GM12865 (cell line): ENCODE measurements around the gene XIRP2.

Source experiments
- DNase-seq: peaks from one replicate; pipeline ENCODE4 v3.0.0; 2010; ENCODE audit warnings: low read depth
- H3K4me3 ChIP-seq: 2 replicates; pipeline ENCODE4 v1.5.1; 2011; ENCODE audit warnings: mild to moderate bottlenecking, low read depth, low read length, control low read depth
- TF ChIP-seq, protein P1 (sequence below): IDR thresholded peaks from 2 replicates; pipeline ENCODE4 v1.5.1; 2011; ENCODE audit warnings: low read length, control low read depth, low read depth, inconsistent platforms; ENCODE audit not compliant: insufficient read depth; ENCODE audit errors: missing control alignments

The XIRP2 gene

DNA sequence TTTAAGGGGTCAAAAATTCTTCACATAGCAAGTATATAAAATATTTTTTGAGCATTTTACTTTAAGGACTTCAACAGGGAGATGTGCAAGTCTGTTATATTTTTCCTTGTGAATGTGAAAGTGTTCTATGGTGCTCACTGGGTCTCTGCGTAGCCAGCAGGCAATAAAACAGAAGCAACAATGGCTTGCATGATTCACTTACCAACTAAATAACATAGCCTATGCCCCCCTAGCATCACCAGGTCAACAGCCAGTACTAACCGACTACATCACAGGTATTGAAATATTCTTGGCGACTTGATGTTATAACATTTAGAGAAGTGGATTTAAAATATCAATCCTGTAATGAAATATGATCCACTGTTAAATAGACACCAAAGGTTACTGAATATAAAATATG lies 398.9 kb downstream of the XIRP2 start:
- no peak for DNase-seq
- TF ChIP-seq, protein P1, sequence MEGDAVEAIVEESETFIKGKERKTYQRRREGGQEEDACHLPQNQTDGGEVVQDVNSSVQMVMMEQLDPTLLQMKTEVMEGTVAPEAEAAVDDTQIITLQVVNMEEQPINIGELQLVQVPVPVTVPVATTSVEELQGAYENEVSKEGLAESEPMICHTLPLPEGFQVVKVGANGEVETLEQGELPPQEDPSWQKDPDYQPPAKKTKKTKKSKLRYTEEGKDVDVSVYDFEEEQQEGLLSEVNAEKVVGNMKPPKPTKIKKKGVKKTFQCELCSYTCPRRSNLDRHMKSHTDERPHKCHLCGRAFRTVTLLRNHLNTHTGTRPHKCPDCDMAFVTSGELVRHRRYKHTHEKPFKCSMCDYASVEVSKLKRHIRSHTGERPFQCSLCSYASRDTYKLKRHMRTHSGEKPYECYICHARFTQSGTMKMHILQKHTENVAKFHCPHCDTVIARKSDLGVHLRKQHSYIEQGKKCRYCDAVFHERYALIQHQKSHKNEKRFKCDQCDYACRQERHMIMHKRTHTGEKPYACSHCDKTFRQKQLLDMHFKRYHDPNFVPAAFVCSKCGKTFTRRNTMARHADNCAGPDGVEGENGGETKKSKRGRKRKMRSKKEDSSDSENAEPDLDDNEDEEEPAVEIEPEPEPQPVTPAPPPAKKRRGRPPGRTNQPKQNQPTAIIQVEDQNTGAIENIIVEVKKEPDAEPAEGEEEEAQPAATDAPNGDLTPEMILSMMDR: no peak
- no peak overlapping the region for H3K4me3 ChIP-seq

DNA sequence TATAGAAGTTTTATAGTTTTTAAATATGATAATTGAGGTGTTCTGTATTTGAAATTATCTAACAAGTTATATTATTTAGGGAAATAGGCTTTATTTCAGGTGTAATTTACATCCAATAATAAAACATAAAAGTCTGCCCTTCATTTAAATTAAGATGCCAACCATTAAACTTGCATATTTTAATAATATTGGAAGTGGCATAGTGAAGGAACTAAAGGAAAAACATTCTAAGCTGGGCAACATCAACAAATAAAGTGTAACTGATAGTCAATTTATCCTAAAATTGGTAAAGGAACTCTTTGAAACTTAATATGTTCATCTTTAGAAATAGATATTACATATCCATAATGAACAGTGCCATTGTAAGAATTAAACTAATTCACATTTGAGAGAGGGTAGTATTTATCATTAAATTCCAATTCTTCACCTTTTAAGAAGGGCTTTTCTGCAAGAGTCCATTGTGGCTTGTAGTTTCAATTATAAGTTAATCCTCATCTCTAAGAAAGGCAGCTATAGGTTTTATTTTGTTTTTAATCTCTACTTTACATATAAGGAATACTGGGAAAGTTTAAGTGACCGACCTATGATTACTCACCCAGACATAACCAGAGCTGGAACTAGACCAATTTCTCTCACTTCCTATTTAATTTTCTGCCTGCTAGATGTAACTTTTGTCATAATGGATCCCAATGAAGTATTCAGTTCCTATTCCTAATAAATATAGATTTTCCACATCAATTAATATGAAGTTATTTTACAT lies 401.6 kb downstream of the XIRP2 start:
- H3K4me3 ChIP-seq: no peak overlapping the region
- TF ChIP-seq, protein P1: no peak
- DNase-seq: no peak

DNA sequence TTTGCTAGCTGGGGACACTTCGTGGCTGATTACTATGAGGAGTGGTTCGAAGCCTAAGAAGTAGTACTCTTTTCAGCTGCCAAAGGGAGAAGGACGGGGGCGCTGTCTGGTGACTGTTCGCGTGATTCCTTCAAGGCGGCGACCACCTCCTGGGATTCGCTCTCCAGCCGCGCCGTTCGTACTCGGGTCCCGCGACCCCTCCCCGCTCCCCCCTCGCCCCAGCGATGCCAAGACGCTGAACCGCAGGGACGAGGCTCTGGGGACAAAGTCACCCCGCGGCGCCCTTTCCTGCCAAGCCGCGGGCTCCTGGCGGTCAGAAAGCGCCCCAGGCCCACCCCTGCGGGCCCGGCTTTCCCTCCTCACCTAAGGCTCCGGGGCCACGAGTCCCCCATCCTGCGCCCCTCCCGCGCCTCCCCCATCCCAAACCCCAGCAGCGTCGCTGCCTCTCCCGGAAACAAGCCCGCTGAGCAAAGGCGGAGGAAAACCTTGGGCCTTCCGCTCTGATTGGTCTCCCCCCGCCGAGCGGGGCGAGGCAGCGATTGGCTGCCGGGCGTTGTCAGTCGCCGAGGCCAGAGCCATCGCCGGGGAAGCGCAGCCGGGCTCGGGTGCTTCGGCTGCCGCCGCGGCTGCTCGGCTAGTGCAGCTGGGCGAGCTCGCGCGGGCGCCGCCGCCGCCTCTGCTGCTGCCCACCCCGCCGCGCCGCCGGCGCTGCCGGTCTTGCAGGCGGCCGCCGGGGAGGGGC lies 404.3 kb downstream of the XIRP2 start, which contains the start of gene B3GALT1:
Gene B3GALT1 (plus strand): TSS at position 572 of the 742 bp plus-strand sequence.
- H3K4me3 ChIP-seq: peak within 1 kb of the TSS; percentile 74
- TF ChIP-seq, protein P1: peak; percentile 28
- DNase-seq: peak; percentile 90

DNA sequence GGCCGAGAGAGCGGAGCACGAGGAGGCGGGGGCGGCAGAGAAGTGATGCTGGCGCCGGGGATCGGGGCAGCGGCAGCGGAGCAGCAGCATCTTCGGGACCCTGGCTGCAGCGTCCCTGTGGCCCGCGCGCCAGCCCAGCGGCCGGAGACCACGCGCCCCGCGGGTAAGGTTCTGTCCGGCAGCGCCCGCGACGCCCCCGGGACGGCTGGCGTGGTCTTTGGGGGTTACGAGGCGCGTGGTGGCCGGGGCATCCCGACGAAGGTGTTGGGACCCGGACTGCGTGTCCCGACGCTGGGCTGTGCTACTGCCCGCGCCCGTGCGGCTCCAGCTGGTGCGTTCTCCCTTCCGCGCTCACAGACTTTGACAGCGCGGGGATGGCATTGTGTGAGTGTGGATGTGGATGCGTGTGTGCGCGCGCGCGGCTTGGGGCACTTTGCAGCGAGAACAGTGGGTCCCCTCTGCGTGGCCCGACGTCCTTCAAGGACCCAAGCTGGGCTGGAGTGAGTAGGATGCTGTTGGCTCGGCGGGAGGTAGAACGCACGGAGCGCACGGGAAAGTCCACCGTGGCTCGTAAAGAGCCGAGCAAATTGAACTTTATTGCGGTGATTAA lies 405.0 kb downstream of the XIRP2 start:
- H3K4me3 ChIP-seq: peak overlapping the region; percentile 49
- DNase-seq: peak; percentile 8
- TF ChIP-seq, protein P1: no peak

DNA sequence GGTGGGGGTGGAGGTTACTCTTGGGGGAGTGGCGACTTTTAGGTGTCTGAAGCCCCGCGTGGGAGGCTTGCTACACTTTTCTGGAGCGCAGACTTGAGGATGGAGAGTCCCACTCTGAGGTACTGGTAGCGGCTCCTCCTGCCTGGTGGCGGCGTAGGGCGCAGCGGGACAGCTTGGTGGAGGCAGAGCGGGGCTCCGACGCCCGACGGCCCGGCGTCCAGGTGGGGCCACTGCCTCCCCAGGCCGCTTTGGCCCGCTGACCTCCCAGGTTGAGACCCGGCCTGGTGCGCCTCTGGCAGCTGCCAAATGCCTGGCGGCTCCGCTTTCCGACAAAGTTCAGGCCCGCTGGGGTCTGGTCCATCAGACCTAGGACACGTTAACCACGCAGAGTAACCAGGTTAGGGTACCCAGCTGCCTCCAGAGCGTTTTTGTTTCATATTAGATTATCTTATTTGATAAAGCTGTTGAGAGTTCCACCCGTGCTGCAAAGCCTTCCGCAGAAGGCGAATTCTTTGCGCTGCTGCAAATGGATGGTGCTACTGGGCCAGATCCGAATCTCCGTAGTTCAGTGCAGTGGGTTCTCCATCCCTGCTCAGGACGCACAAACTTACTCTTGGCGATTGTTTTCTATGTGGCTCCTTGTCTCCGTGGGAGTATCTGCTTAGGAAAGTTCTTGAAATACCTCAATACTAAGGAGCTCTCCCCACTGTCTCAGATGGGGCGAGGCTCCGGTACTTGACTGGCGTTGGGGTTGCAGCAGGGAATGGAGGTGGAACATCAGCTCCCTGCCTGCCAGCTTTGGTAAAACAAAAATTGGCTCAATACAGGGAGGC lies 405.9 kb downstream of the XIRP2 start:
- TF ChIP-seq, protein P1: no peak
- no peak for DNase-seq
- no peak overlapping the region for H3K4me3 ChIP-seq

DNA sequence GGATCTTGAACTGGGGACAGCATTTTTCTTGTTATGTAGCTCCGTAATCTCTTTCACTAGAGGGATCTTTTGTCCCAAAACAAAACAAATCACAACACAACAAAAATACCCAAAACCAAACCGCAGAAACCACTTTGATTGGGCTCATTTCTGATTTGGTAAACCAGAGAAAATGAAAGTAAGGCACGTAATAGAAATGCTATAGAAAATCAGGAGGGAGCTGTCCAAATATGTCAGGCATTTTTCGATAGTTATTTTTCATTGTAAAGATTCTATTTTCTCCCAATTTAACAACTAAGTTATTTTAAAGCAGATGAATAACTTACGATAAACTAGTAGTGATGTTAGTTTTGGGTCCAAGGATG lies 406.5 kb downstream of the XIRP2 start:
- no peak overlapping the region for H3K4me3 ChIP-seq
- DNase-seq: no peak
- TF ChIP-seq, protein P1: no peak
